Right atrium auricular region (tissue), 2 donors: ENCODE measurements around the gene RTN4R. TPM values are rescaled to one million over a fixed set of nuclear protein-coding genes. Genes with fewer than 3 reads are reported as not detected.
A peak's percentile ranks its signal among the peaks of the same experiment; 100 is the strongest.

Experiments used
- DNase-seq: peaks from one replicate; pipeline ENCODE4 v3.0.0-alpha.2; 2019; ENCODE audit warnings: low spot score
- H3K27ac ChIP-seq, 2 donors: fragments of 200-600 bp; sonication (generic); 1 replicate in 1 of 2; 2 replicates in 1 of 2; pipeline ENCODE4 v1.5.1; 2016 to 2019
- H3K27me3 ChIP-seq, 2 donors: fragments of 200-600 bp; sonication (generic); one replicate each; pipeline versions ENCODE4 v1.5.1 to v1.6.0; 2017 to 2019
- H3K36me3 ChIP-seq: fragments of 200-600 bp; sonication (generic); one replicate; pipeline ENCODE4 v1.5.1; 2016
- H3K4me1 ChIP-seq, 2 donors: fragments of 200-600 bp; sonication (generic); one replicate each; pipeline versions ENCODE4 v1.5.1 to v1.6.0; 2017 to 2019
- H3K4me3 ChIP-seq, 2 donors: fragments of 200-600 bp; sonication (generic); 1 replicate in 1 of 2; 2 replicates in 1 of 2; pipeline ENCODE4 v1.5.1; 2017 to 2019; ENCODE audit warnings: mild to moderate bottlenecking in 1 of 2, moderate library complexity in 1 of 2
- H3K9me3 ChIP-seq, 2 donors: fragments of 200-600 bp; sonication (generic); one replicate each; pipeline ENCODE4 v1.5.1; 2019
- total RNA-seq, 2 donors: library from RNA; depleted of rRNA; stranded (reverse); fragments of >200 nt; gene quantifications; one replicate each; pipeline ENCODE4 v1.1.0, GENCODE V29; 2016
- TF ChIP-seq, protein P1 (sequence below), 2 donors: fragments of 200-600 bp; sonication (generic); IDR thresholded peaks; one replicate each; pipeline ENCODE4 v1.5.1; 2019; ENCODE audit warnings: antibody characterized with exemption in 2 of 2

RTN4R gene
- total RNA-seq, 2 donors from 2014 or later: 1.0 to 2.0 TPM

DNA sequence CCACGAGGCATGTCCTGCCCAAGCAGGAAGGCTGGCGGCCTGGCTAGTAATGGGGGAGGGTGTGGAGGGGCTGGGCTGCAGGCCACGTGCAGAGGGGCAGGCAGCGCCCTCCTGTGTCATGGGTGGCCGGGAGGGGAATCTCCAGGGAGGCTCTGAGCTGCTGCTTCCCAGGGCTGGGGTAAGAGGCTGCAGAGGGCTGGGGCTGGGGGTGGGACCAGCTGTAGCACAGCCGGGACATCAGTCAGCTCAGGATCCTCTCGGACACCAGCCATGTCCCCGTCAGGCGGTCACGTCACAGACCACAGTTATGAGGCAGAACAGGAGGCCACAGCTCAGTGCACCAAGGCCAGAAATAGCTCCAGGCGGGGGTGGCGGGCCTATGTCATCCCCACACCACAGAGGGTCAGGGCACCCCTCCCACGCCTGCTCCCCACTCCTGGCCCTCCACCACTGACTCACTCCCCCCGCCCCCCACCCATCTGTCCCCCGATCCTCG is 21.1 kb downstream of the RTN4R start:
- TF ChIP-seq, protein P1, sequence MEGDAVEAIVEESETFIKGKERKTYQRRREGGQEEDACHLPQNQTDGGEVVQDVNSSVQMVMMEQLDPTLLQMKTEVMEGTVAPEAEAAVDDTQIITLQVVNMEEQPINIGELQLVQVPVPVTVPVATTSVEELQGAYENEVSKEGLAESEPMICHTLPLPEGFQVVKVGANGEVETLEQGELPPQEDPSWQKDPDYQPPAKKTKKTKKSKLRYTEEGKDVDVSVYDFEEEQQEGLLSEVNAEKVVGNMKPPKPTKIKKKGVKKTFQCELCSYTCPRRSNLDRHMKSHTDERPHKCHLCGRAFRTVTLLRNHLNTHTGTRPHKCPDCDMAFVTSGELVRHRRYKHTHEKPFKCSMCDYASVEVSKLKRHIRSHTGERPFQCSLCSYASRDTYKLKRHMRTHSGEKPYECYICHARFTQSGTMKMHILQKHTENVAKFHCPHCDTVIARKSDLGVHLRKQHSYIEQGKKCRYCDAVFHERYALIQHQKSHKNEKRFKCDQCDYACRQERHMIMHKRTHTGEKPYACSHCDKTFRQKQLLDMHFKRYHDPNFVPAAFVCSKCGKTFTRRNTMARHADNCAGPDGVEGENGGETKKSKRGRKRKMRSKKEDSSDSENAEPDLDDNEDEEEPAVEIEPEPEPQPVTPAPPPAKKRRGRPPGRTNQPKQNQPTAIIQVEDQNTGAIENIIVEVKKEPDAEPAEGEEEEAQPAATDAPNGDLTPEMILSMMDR (IDR thresholded peaks at IDR 0.05): no peak
- no peaks in the 10 kb centered on the region for H3K9me3 ChIP-seq
- no peaks in the 10 kb centered on the region for H3K27me3 ChIP-seq
- no peak overlapping the region for H3K4me3 ChIP-seq
- H3K36me3 ChIP-seq: no peaks in the 10 kb centered on the region
- H3K4me1 ChIP-seq: peaks cover 0 to 46% of the 10 kb centered on the region in 2 donors
- no peak for DNase-seq
- no peak overlapping the region for H3K27ac ChIP-seq

DNA sequence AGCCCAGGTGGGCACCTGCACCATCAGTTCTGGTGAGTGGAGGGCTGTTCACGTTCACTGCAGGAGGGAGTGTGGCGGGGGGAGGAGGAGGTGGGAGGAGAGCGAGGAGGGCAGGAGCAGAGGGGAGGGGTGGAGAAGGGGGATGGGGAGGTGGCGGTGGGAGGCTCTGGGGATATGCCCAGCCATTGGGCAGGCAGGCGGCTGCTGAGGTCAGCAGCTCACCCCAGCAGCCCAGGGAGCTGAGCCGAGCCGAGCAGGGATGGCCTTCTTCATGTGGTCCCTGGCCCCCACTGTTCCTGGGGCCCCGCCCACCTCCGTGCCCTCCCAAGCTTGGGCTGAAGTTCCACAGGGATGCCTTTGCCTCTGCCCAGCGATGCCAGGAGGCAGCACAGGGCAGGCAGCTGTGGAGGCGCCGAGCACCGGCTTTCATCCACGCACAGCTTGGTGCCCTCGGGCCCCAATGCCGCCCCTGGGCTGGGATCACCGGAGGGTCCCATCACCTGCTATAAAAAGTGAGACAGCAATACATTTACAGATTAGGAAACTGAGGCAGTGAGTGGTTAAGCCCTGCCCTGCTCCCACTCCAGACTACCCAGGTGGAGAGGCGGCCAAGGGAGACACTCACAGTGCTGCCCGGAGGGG is 21.6 kb downstream of the RTN4R start:
- H3K4me1 ChIP-seq: peaks cover 0 to 46% of the 10 kb centered on the region in 2 donors
- DNase-seq: no peak
- no peaks in the 10 kb centered on the region for H3K36me3 ChIP-seq
- H3K4me3 ChIP-seq: no peak overlapping the region
- TF ChIP-seq, protein P1 (IDR thresholded peaks at IDR 0.05): no peak
- no peaks in the 10 kb centered on the region for H3K27me3 ChIP-seq
- no peak overlapping the region for H3K27ac ChIP-seq
- H3K9me3 ChIP-seq: no peaks in the 10 kb centered on the region

DNA sequence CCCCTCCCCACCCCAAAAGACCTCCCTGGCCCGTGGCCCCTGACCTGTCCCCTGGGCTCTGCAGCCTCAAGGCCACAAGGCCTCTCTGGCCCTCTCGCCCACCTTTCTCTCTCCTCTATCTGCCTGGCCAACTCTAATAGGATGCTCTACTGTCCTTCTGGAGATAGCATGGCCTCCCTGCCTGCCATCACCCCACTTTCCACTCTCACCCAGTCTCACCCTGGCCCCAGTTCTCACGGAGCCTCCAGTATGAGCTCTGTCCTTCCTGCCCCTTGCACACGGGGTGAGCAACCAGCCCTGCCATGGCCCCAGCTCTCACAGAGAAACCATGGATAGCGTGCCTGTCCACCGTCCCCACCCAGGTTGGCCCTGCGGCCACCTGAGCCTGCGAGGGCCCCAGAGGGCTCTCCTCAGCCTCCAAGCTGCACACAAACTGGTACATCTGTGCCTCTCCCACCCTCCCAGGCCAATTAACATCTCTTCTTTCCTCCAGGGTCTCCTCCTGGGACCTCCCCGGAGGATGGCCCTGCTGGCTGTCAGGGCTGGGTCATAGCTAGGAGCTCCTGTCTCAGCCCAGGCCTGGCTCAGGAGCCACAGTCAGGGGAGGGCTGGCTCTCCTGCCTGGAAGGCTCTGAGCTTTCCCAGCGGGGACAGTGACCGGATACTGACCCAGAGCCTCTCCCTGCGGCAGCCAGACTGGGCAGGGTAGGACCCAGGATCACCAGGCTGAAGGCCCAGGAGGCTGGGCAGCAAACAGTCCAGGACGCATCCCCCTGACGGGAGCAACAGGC is 22.3 kb downstream of the RTN4R start:
- TF ChIP-seq, protein P1 (IDR thresholded peaks at IDR 0.05): no peak
- no peak overlapping the region for H3K27ac ChIP-seq
- H3K4me1 ChIP-seq: peaks cover 0 to 52% of the 10 kb centered on the region in 2 donors

DNA sequence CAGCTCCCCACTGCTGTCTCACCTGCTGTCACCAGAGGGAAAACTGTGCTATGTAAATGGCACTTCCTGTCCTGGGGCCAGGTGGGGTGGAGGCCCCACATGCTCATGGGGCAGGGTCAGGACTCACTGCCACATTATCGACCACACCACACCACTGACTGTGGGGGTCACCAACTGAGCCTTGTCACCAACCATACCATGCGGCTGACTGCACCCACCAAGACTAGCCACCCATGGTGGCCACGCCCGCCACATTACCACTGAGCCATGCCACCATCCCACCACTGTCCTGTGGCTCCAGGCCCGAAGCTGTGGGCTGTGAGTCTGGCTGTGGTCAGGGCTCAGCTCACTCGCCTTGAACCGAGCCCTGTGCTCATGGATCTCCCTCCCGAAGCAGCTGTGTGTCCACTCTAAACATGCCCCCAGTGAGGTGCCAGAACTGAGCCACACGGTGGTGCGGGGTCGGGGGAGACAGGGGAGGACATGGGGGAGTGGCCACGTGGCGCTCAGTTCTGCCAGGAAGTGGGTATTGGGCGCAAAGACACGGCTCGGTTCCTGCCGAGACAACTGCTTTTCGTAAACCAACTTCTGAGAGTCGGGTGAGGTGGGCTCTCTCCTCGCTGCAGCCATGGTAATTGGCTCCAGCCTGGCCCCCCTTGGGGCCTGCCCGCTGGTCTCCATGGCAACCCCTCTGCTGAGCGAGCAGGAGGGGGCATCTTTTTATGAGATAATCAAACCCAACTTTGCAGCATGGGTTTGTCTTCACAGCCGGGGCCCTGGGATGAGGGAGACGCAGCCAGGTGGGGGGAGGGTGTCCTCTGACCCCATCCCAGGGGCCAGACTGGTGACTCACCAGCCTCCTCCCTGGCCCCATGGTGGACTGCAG is 23.2 kb downstream of the RTN4R start:
- DNase-seq: no peak
- Histone ChIP-seq H3K9me3 (no peaks in the 10 kb centered on the region), H3K4me3 (no peak overlapping the region), H3K27me3 (no peaks in the 10 kb centered on the region), H3K36me3 (no peaks in the 10 kb centered on the region), H3K27ac (no peak overlapping the region), H3K4me1 (peaks cover 0 to 56% of the 10 kb centered on the region in 2 donors)
- TF ChIP-seq, protein P1 (IDR thresholded peaks at IDR 0.05): no peak

More for the DNA sequence above, 22.3 kb downstream of the RTN4R start:
- no peak for DNase-seq
- no peaks in the 10 kb centered on the region for H3K9me3 ChIP-seq
- H3K36me3 ChIP-seq: no peaks in the 10 kb centered on the region
- no peak overlapping the region for H3K4me3 ChIP-seq
- no peaks in the 10 kb centered on the region for H3K27me3 ChIP-seq

DNA sequence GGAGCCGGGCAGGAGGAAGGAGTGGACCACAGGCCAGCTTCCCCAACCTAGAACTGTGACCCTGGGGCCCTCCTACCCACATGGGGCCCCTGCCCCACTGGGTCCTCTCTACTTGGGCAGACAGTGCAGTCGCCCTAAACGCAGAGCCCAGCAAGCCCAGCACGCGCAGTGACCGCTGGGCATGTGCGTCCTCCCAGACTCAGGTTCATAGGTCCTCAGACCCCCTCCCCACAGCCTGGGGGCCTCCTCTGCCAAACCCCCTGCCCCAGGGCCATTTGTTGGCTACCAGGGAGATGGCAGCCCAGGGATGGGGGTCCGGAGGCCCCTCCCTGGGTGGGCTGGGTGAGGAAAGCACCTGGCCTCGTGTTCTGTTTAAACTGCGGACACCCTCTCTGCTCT is 23.9 kb downstream of the RTN4R start:
- peak overlapping the region in 1 of 2 donors; percentile 68 for H3K27ac ChIP-seq
- no peaks in the 10 kb centered on the region for H3K27me3 ChIP-seq
- H3K36me3 ChIP-seq: no peaks in the 10 kb centered on the region
- no peak for DNase-seq
- peaks cover 0 to 56% of the 10 kb centered on the region in 2 donors for H3K4me1 ChIP-seq
- no peak overlapping the region for H3K4me3 ChIP-seq
- H3K9me3 ChIP-seq: no peaks in the 10 kb centered on the region
- TF ChIP-seq, protein P1 (IDR thresholded peaks at IDR 0.05): no peak
